ENCODE results near the gene C17orf113.

DNA sequence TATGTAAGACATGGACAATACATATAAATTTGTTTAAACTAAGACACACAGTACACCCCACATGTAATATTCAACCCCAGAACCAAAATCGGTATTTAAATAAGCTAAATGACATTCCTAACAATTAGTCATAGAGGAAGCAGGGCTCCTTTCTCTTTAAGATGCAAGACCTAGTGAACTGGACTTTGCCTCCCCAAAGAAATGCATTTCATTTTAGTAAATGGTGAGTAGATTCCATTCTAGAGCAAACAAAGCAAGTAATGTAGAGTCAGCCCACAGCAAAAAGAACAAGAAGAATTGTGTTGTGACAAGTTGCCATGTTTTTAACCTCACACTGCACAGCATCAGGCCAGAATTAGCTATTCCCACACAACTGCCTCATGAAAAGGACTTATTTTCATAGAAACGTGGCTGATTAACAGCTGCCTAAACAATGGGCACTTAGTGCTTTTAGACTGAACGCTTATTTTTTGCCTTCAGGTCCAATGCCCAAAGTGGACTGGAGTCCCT is 47.6 kb downstream of the C17orf113 start:
- TF ChIP-seq, protein P1, sequence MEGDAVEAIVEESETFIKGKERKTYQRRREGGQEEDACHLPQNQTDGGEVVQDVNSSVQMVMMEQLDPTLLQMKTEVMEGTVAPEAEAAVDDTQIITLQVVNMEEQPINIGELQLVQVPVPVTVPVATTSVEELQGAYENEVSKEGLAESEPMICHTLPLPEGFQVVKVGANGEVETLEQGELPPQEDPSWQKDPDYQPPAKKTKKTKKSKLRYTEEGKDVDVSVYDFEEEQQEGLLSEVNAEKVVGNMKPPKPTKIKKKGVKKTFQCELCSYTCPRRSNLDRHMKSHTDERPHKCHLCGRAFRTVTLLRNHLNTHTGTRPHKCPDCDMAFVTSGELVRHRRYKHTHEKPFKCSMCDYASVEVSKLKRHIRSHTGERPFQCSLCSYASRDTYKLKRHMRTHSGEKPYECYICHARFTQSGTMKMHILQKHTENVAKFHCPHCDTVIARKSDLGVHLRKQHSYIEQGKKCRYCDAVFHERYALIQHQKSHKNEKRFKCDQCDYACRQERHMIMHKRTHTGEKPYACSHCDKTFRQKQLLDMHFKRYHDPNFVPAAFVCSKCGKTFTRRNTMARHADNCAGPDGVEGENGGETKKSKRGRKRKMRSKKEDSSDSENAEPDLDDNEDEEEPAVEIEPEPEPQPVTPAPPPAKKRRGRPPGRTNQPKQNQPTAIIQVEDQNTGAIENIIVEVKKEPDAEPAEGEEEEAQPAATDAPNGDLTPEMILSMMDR (IDR thresholded peaks at IDR 0.05 in 4 of 5, conservative IDR thresholded peaks at IDR 0.05 in 1 of 5): no peak
- no peak for TF ChIP-seq POLR2A (IDR thresholded peaks at IDR 0.05)
